AG04450 (cell line): ENCODE data around the gene CST9. TPM values are rescaled to one million over a fixed set of nuclear protein-coding genes. Genes with fewer than 3 reads are reported as not detected.

ENCODE experiments used
- CTCF ChIA-PET: fragments of 300-600, 350-600 bp; formaldehyde crosslinking; extraction: SDS; loops from one replicate; lab custom pipeline; 2022; ENCODE audit warnings: antibody characterized with exemption, inconsistent platforms; lab: Charles Lee
- POLR2A ChIA-PET: fragments of 350-600 bp; formaldehyde crosslinking; extraction: SDS; loops from one replicate; lab custom pipeline; 2021; ENCODE audit warnings: antibody characterized with exemption, inconsistent platforms; lab: Yijun Ruan, JAX
- DNase-seq: peaks from one replicate; pipeline ENCODE4 v3.0.0-alpha.2; 2011; ENCODE audit warnings: low read depth, low spot score
- H3K27ac ChIP-seq: one replicate; pipeline ENCODE4 v1.5.1; 2012; ENCODE audit warnings: low read depth, low read length, control low read depth
- H3K27me3 ChIP-seq: one replicate; pipeline ENCODE4 v1.6.0; 2012; ENCODE audit warnings: low read length; ENCODE audit not compliant: control insufficient read depth, insufficient read depth
- H3K4me3 ChIP-seq: 2 replicates; pipeline ENCODE4 v1.5.1; 2011; ENCODE audit warnings: mild to moderate bottlenecking, low read depth, low read length, control low read depth
- H3K9me3 ChIP-seq: 2 replicates; pipeline ENCODE4 v1.5.1; 2012; ENCODE audit warnings: low read length; ENCODE audit not compliant: control insufficient read depth, insufficient read depth
- CTCF ChIP-seq: IDR thresholded peaks from 2 replicates; pipeline ENCODE4 v1.5.1; 2011; ENCODE audit warnings: low read depth, low read length, control low read depth, inconsistent platforms
- polyA plus RNA-seq: library from polyadenylated mRNA; depleted of rRNA; stranded (reverse); fragments of >200 nt; gene quantifications from 2 replicates; pipeline ENCODE4 v1.2.3, GENCODE V29; 2011

Gene CST9
- polyA plus RNA-seq, 1 experiment, result not detected

- ChIA-PET CTCF (no interaction called here), POLR2A (no interaction called here)
- Histone ChIP-seq H3K4me3 (no peak overlapping the region), H3K27me3 (no peaks in the 10 kb centered on the region), H3K27ac (no peak overlapping the region), H3K9me3 (no peaks in the 10 kb centered on the region; the same call in 1 of the 2 replicates)
- TF ChIP-seq CTCF, result no peak
- DNase-seq, result no peak
Measured at GRCh38 chr20:23631226-23631822, 25.6 kb upstream of the CST9 start.

GRCh38 chr20:23630392-23630849 lies 24.7 kb upstream of the CST9 start:
- Histone ChIP-seq H3K27ac (no peak overlapping the region), H3K9me3 (no peaks in the 10 kb centered on the region; the same call in 1 of the 2 replicates), H3K27me3 (no peaks in the 10 kb centered on the region), H3K4me3 (no peak overlapping the region)
- TF ChIP-seq CTCF, result no peak
- no peak for DNase-seq
- ChIA-PET CTCF (no interaction called here), POLR2A (interaction anchor here (0.7 kb wide), 1 partner anchor 1658 kb away, joined by 3 read pairs; no protein-coding TSS in a partner anchor)

GRCh38 chr20:23629542-23630391 lies 24.1 kb upstream of the CST9 start:
- TF ChIP-seq CTCF, result no peak
- no peaks in the 10 kb centered on the region for H3K27me3 ChIP-seq
- POLR2A ChIA-PET, result interaction anchor here (0.6 to 1.4 kb wide), 3 partner anchors 8 to 1659 kb away, joined by 3 to 4 read pairs (median 4); partner anchors contain the start of gene CST3

GRCh38 chr20:23629017-23629541 lies 23.4 kb upstream of the CST9 start:
- Histone ChIP-seq H3K27me3 (no peaks in the 10 kb centered on the region), H3K4me3 (no peak overlapping the region), H3K9me3 (no peaks in the 10 kb centered on the region; the same call in 1 of the 2 replicates), H3K27ac (no peak overlapping the region)
- no peak for TF ChIP-seq CTCF
- ChIA-PET CTCF (no interaction called here), POLR2A (interaction anchor here (0.5 to 1.4 kb wide), 3 partner anchors 8 to 1604 kb away, joined by 3 to 4 read pairs (median 4); partner anchors contain the start of gene CST3)
- peak; percentile 8 for DNase-seq

More at GRCh38 chr20:23629542-23630391, 24.1 kb upstream of the CST9 start:
- Histone ChIP-seq H3K4me3 (no peak overlapping the region), H3K27ac (no peak overlapping the region), H3K9me3 (no peaks in the 10 kb centered on the region; the same call in 1 of the 2 replicates)
- CTCF ChIA-PET, result no interaction called here
- no peak for DNase-seq
